ENCODE measurements around the gene PARD6B.

PARD6B gene

GRCh38 chr20:50721881-50722281 is 9.5 kb upstream of the PARD6B start:
- no peaks in the 10 kb centered on the region for H3K79me2 ChIP-seq (ENCODE audit: insufficient read depth, low read length)
- no peaks in the 10 kb centered on the region for H3K4me1 ChIP-seq (ENCODE audit: insufficient read depth, low read length)
- no peak overlapping the region for H3K27ac ChIP-seq (ENCODE audit: low read length)
- H4K20me1 ChIP-seq (ENCODE audit: insufficient read depth, low read length): no peaks in the 10 kb centered on the region
- no peak overlapping the region for H3K4me3 ChIP-seq (ENCODE audit: low read depth in 1 of 2, low read length in 2 of 2)
- no peak for DNase-seq
- H3K9me3 ChIP-seq (ENCODE audit: insufficient read depth, low read length, severe bottlenecking): no peaks in the 10 kb centered on the region
- no peak for ATAC-seq (ENCODE audit: insufficient read depth, low read depth)
- no peak overlapping the region for H3K4me2 ChIP-seq (ENCODE audit: insufficient read depth, low read length)
- peaks cover 12% of the 10 kb centered on the region for H3K27me3 ChIP-seq (ENCODE audit: insufficient read depth, low read length, poor library complexity)
- H3K36me3 ChIP-seq (ENCODE audit: insufficient read depth, low read length): no peaks in the 10 kb centered on the region
- TF ChIP-seq EZH2 (IDR thresholded peaks at IDR 0.05; ENCODE audit: borderline replicate concordance, low read depth, low read length, severe bottlenecking): no peak
- no peak for TF ChIP-seq CTCF (IDR thresholded peaks at IDR 0.05; ENCODE audit: borderline replicate concordance, extremely low read depth, low read length, poor library complexity, severe bottlenecking)
- no peak overlapping the region for H2AFZ ChIP-seq (ENCODE audit: low read depth, low read length)
- no peak overlapping the region for H3K9ac ChIP-seq (ENCODE audit: low read depth, low read length)

DNA sequence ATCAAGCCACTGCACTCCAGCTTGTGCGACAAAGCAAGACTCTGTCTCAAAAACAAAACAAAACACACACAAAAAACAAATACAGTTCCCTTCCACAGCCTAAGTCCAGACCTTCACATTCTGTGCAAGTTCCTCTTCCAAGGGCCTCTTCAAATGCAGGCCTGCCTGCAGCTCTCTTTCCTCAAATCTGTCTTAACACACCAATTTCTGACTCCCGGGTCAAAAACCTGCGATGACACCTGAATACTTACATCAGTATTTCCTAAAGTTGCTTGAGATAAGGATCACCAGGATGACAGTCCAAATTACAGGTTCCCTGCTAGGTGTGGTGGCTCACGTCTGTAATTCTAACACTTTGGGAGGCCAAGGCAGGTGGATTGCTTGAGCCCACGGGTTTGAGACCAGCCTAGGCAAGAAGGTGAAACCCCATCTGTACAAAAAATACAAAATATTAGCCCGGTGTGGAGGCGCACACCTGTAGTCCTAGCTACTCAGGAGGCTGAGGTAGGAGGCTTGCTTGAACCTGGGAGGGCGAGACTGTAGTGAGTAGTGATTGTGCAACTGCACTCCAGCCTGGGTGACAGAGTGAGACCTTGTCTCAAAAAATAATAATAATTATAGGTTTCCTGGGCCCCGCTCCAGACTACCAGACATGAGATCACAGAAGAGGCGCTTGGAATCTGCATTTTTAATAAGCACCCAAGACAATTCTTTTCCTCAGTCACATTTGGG is 8.8 kb upstream of the PARD6B start:
- Histone ChIP-seq H3K36me3 (ENCODE audit: insufficient read depth, low read length) (no peaks in the 10 kb centered on the region), H3K27ac (ENCODE audit: low read length) (no peak overlapping the region), H4K20me1 (ENCODE audit: insufficient read depth, low read length) (no peaks in the 10 kb centered on the region), H3K27me3 (ENCODE audit: insufficient read depth, low read length, poor library complexity) (peaks cover 8% of the 10 kb centered on the region), H3K9me3 (ENCODE audit: insufficient read depth, low read length, severe bottlenecking) (no peaks in the 10 kb centered on the region), H2AFZ (ENCODE audit: low read depth, low read length) (no peak overlapping the region), H3K4me1 (ENCODE audit: insufficient read depth, low read length) (no peaks in the 10 kb centered on the region), H3K9ac (ENCODE audit: low read depth, low read length) (no peak overlapping the region), H3K4me2 (ENCODE audit: insufficient read depth, low read length) (no peak overlapping the region), H3K4me3 (ENCODE audit: low read depth in 1 of 2, low read length in 2 of 2) (no peak overlapping the region), H3K79me2 (ENCODE audit: insufficient read depth, low read length) (no peaks in the 10 kb centered on the region)
- DNase-seq (no peak), ATAC-seq (ENCODE audit: insufficient read depth, low read depth) (no peak)
- TF ChIP-seq EZH2 (IDR thresholded peaks at IDR 0.05; ENCODE audit: borderline replicate concordance, low read depth, low read length, severe bottlenecking) (no peak), CTCF (IDR thresholded peaks at IDR 0.05; ENCODE audit: borderline replicate concordance, extremely low read depth, low read length, poor library complexity, severe bottlenecking) (no peak)

DNA sequence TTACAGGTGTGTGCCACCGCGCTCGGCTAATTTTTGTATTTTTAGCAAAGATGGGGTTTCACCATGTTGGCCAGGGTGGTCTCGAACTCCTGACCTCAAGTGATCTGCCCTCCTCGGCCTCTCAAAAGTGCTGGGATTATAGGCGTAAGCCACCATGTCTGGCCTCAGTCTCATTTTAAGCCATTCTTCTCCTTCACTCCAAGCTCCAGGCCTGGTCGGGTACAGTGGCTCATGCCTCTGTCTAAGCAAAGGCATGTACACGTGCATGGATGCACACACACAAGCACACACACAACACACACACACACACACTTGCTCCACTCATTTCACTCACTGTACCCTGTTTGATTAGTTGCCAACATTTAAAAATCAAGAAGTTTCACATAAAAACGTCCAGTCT is 7.7 kb upstream of the PARD6B start:
- H3K79me2 ChIP-seq (ENCODE audit: insufficient read depth, low read length): no peaks in the 10 kb centered on the region
- H3K4me2 ChIP-seq (ENCODE audit: insufficient read depth, low read length): no peak overlapping the region
- H3K4me1 ChIP-seq (ENCODE audit: insufficient read depth, low read length): no peaks in the 10 kb centered on the region
- DNase-seq: no peak
- H3K36me3 ChIP-seq (ENCODE audit: insufficient read depth, low read length): no peaks in the 10 kb centered on the region
- H3K9me3 ChIP-seq (ENCODE audit: insufficient read depth, low read length, severe bottlenecking): no peaks in the 10 kb centered on the region
- H3K4me3 ChIP-seq (ENCODE audit: low read depth in 1 of 2, low read length in 2 of 2): no peak overlapping the region
- ATAC-seq (ENCODE audit: insufficient read depth, low read depth): no peak
- no peak for TF ChIP-seq EZH2 (IDR thresholded peaks at IDR 0.05; ENCODE audit: borderline replicate concordance, low read depth, low read length, severe bottlenecking)
- no peak for TF ChIP-seq CTCF (IDR thresholded peaks at IDR 0.05; ENCODE audit: borderline replicate concordance, extremely low read depth, low read length, poor library complexity, severe bottlenecking)
- no peak overlapping the region for H3K27ac ChIP-seq (ENCODE audit: low read length)
- peaks cover 4% of the 10 kb centered on the region for H3K27me3 ChIP-seq (ENCODE audit: insufficient read depth, low read length, poor library complexity)
- no peaks in the 10 kb centered on the region for H4K20me1 ChIP-seq (ENCODE audit: insufficient read depth, low read length)
- H2AFZ ChIP-seq (ENCODE audit: low read depth, low read length): no peak overlapping the region
- no peak overlapping the region for H3K9ac ChIP-seq (ENCODE audit: low read depth, low read length)
